ENCODE data around the gene WFDC5. TPM values are rescaled to one million over a fixed set of nuclear protein-coding genes. Genes with fewer than 3 reads are reported as not detected.

The WFDC5 gene
- total and polyA plus RNA-seq, 2 experiments from 2014 or later: not detected

- Histone ChIP-seq H3K27me3 (ENCODE audit: insufficient read depth) (peaks cover 21% of the 10 kb centered on the region), H3K9me2 (ENCODE audit: insufficient read depth) (no peaks in the 10 kb centered on the region), H3K4me3 (no peak overlapping the region), H3K36me3 (ENCODE audit: insufficient read depth) (no peaks in the 10 kb centered on the region), H3F3A (replicated peaks; ENCODE audit: low read depth) (no peaks in the 10 kb centered on the region; the same call in 1 of the 2 replicates), H3K27ac (ENCODE audit: low read depth) (no peak overlapping the region), H4K20me1 (replicated peaks; ENCODE audit: insufficient read depth) (no peaks in the 10 kb centered on the region), H3K4me1 (ENCODE audit: insufficient read depth) (no peaks in the 10 kb centered on the region), H3K79me2 (replicated peaks; ENCODE audit: insufficient read depth) (no peaks in the 10 kb centered on the region), H2AFZ (peak overlapping the region; percentile 52; the same call in 1 of the 2 replicates), H3K4me2 (no peak overlapping the region)
- TF ChIP-seq, protein P1, sequence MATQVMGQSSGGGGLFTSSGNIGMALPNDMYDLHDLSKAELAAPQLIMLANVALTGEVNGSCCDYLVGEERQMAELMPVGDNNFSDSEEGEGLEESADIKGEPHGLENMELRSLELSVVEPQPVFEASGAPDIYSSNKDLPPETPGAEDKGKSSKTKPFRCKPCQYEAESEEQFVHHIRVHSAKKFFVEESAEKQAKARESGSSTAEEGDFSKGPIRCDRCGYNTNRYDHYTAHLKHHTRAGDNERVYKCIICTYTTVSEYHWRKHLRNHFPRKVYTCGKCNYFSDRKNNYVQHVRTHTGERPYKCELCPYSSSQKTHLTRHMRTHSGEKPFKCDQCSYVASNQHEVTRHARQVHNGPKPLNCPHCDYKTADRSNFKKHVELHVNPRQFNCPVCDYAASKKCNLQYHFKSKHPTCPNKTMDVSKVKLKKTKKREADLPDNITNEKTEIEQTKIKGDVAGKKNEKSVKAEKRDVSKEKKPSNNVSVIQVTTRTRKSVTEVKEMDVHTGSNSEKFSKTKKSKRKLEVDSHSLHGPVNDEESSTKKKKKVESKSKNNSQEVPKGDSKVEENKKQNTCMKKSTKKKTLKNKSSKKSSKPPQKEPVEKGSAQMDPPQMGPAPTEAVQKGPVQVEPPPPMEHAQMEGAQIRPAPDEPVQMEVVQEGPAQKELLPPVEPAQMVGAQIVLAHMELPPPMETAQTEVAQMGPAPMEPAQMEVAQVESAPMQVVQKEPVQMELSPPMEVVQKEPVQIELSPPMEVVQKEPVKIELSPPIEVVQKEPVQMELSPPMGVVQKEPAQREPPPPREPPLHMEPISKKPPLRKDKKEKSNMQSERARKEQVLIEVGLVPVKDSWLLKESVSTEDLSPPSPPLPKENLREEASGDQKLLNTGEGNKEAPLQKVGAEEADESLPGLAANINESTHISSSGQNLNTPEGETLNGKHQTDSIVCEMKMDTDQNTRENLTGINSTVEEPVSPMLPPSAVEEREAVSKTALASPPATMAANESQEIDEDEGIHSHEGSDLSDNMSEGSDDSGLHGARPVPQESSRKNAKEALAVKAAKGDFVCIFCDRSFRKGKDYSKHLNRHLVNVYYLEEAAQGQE (IDR thresholded peaks at IDR 0.05; ENCODE audit: unreplicated experiment): no peak
- TF ChIP-seq, protein P2, sequence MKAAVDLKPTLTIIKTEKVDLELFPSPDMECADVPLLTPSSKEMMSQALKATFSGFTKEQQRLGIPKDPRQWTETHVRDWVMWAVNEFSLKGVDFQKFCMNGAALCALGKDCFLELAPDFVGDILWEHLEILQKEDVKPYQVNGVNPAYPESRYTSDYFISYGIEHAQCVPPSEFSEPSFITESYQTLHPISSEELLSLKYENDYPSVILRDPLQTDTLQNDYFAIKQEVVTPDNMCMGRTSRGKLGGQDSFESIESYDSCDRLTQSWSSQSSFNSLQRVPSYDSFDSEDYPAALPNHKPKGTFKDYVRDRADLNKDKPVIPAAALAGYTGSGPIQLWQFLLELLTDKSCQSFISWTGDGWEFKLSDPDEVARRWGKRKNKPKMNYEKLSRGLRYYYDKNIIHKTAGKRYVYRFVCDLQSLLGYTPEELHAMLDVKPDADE (IDR thresholded peaks at IDR 0.05): no peak
- no peak for TF ChIP-seq ZNF114 (CRISPR knock-in tag; IDR thresholded peaks at IDR 0.05)
- Mint-ChIP-seq H3K36me3 (ENCODE audit: low read depth) (no peaks in the 10 kb centered on the region), H3K27me3 (ENCODE audit: insufficient read depth, low read depth, poor library complexity) (peaks cover 24% of the 10 kb centered on the region), H3K4me3 (no peak overlapping the region), H3K27ac (no peak overlapping the region), H3K9me3 (no peaks in the 10 kb centered on the region), H3K4me1 (peaks cover 6% of the 10 kb centered on the region; the same call in 1 of the 3 replicates)
- no peak for ATAC-seq
- DNase-seq (ENCODE audit: low spot score): no peak
Measured at GRCh38 chr20:45104786-45105185, 10.2 kb downstream of the WFDC5 start.

DNA sequence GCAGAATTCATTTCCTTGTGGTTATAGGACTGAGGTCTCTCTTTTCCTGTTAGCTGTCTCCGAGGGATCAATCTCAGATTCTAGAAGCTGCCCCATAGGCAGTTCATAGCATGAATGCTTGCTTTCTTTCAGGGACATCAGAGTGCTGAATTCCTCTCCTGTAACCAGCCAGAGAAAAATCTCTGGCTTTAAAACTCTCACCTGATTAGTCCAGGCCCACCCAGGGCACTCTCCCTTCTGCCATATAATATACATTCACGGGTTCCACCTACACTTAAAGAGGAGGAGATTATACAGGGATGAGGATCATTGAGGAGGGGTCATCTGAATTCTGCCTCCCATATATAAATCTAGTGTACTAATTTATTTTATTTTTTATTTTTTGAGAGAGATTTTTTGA, 11.9 kb downstream of the WFDC5 start:
- Histone ChIP-seq H4K20me1 (replicated peaks; ENCODE audit: insufficient read depth) (no peaks in the 10 kb centered on the region), H3K4me1 (ENCODE audit: insufficient read depth) (peaks cover 5% of the 10 kb centered on the region; the same call in 1 of the 2 replicates), H3K27ac (ENCODE audit: low read depth) (no peak overlapping the region), H3K36me3 (ENCODE audit: insufficient read depth) (no peaks in the 10 kb centered on the region), H3F3A (replicated peaks; ENCODE audit: low read depth) (no peaks in the 10 kb centered on the region; the same call in 1 of the 2 replicates), H3K4me3 (no peak overlapping the region), H3K79me2 (replicated peaks; ENCODE audit: insufficient read depth) (no peaks in the 10 kb centered on the region), H3K9me2 (ENCODE audit: insufficient read depth) (no peaks in the 10 kb centered on the region), H3K27me3 (ENCODE audit: insufficient read depth) (peaks cover 38% of the 10 kb centered on the region), H3K4me2 (no peak overlapping the region), H2AFZ (no peak overlapping the region)
- no peak for DNase-seq (ENCODE audit: low spot score)
- Mint-ChIP-seq H3K27me3 (ENCODE audit: insufficient read depth, low read depth, poor library complexity) (peaks cover 37% of the 10 kb centered on the region), H3K36me3 (ENCODE audit: low read depth) (no peaks in the 10 kb centered on the region), H3K27ac (no peak overlapping the region), H3K9me3 (no peaks in the 10 kb centered on the region), H3K4me1 (peaks cover 6% of the 10 kb centered on the region; the same call in 1 of the 3 replicates), H3K4me3 (no peak overlapping the region)
- ATAC-seq: no peak
- no peak for TF ChIP-seq POLR2AphosphoS5 (IDR thresholded peaks at IDR 0.05; ENCODE audit: low read depth)
- TF ChIP-seq ZNF114 (CRISPR knock-in tag; IDR thresholded peaks at IDR 0.05): no peak
- TF ChIP-seq STAT1 (IDR thresholded peaks at IDR 0.05; ENCODE audit: unreplicated experiment): no peak
- TF ChIP-seq ZNF462 (CRISPR knock-in tag; IDR thresholded peaks at IDR 0.05): no peak
- no peak for TF ChIP-seq CREB1 (CRISPR knock-in tag; IDR thresholded peaks at IDR 0.05; ENCODE audit: low read depth)
- TF ChIP-seq EZH2phosphoT487 (IDR thresholded peaks at IDR 0.05; ENCODE audit: unreplicated experiment): no peak
- TF ChIP-seq, protein P3, sequence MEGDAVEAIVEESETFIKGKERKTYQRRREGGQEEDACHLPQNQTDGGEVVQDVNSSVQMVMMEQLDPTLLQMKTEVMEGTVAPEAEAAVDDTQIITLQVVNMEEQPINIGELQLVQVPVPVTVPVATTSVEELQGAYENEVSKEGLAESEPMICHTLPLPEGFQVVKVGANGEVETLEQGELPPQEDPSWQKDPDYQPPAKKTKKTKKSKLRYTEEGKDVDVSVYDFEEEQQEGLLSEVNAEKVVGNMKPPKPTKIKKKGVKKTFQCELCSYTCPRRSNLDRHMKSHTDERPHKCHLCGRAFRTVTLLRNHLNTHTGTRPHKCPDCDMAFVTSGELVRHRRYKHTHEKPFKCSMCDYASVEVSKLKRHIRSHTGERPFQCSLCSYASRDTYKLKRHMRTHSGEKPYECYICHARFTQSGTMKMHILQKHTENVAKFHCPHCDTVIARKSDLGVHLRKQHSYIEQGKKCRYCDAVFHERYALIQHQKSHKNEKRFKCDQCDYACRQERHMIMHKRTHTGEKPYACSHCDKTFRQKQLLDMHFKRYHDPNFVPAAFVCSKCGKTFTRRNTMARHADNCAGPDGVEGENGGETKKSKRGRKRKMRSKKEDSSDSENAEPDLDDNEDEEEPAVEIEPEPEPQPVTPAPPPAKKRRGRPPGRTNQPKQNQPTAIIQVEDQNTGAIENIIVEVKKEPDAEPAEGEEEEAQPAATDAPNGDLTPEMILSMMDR (conservative IDR thresholded peaks at IDR 0.05; ENCODE audit: low read depth in 2 of 2): no peak
